NCI-H524 (cell line): Measurements from ENCODE around the gene CLDN9.

Experiments
- DNase-seq, 2 experiments: peaks; one replicate each; lab custom pipeline; 2025; lab: John Stamatoyannopoulos, UW

The CLDN9 gene

GRCh38 chr16:3017794-3018506, 5.2 kb downstream of the CLDN9 start, which contains the start of gene CLDN6:
Gene CLDN6 (minus strand): TSS chr16:3018183. CDS start chr16:3016021, 2,162 bp downstream.
- peak; percentile 34 to 69 for DNase-seq

GRCh38 chr16:3019594-3020246, 7.0 kb downstream of the CLDN9 start:
- DNase-seq, result no peak

- DNase-seq, result peak; percentile 39 to 77
Measured at GRCh38 chr16:3020247-3020603, 7.5 kb downstream of the CLDN9 start, which contains the start of gene TNFRSF12A. Gene TNFRSF12A (plus strand): TSS chr16:3020368. CDS start chr16:3020398, 30 bp downstream.

- peak in 1 of 2 experiments; percentile 70 for DNase-seq
Measured at GRCh38 chr16:3020604-3021448, 8.1 kb downstream of the CLDN9 start.

GRCh38 chr16:3021449-3022207, 8.9 kb downstream of the CLDN9 start:
- peak; percentile 51 to 75 for DNase-seq

- DNase-seq, result no peak
Measured at GRCh38 chr16:3022208-3022683, 9.5 kb downstream of the CLDN9 start.

GRCh38 chr16:3022684-3023414, 10.1 kb downstream of the CLDN9 start:
- no peak for DNase-seq

GRCh38 chr16:3023415-3023668, 10.6 kb downstream of the CLDN9 start:
- DNase-seq, result no peak

GRCh38 chr16:3023669-3024478, 11.2 kb downstream of the CLDN9 start, which contains the start of the genes HCFC1R1 and THOC6:
Gene HCFC1R1 (minus strand): TSS chr16:3023942. CDS start chr16:3023941, 1 bp downstream.
Gene THOC6 (plus strand): TSS chr16:3024035. CDS start chr16:3024327, 292 bp downstream.
- peak; percentile 97 to 98 for DNase-seq

GRCh38 chr16:3025032-3026002, 12.6 kb downstream of the CLDN9 start:
- no peak for DNase-seq

GRCh38 chr16:3026003-3026378, 13.3 kb downstream of the CLDN9 start:
- DNase-seq, result no peak

GRCh38 chr16:3026609-3027488, 14.1 kb downstream of the CLDN9 start:
- DNase-seq, result no peak

- no peak for DNase-seq
Measured at GRCh38 chr16:3027489-3027795, 14.7 kb downstream of the CLDN9 start.

- peak; percentile 86 to 93 for DNase-seq
Measured at GRCh38 chr16:3027983-3028715, 15.4 kb downstream of the CLDN9 start.

- peak in 1 of 2 experiments; percentile 59 for DNase-seq
Measured at GRCh38 chr16:3028716-3029319, 16.1 kb downstream of the CLDN9 start.

GRCh38 chr16:3029491-3030221, 16.9 kb downstream of the CLDN9 start:
- no peak for DNase-seq
